GM12891 (cell line): Measurements from ENCODE around the gene ZIC2.

Experiments
- PAX5 ChIP-seq: IDR thresholded peaks from 2 replicates; pipeline ENCODE4 v1.6.1; 2011; ENCODE audit warnings: low read length, moderate library complexity, mild to moderate bottlenecking; ENCODE audit not compliant: insufficient read depth, severe bottlenecking
- POLR2AphosphoS5 ChIP-seq: IDR thresholded peaks from 2 replicates; pipeline ENCODE4 v1.6.1; 2011; ENCODE audit warnings: low read depth, low read length, control low read depth
- SPI1 ChIP-seq: IDR thresholded peaks from 2 replicates; pipeline ENCODE4 v1.6.1; 2011; ENCODE audit warnings: low read depth, low read length, control low read depth
- TAF1 ChIP-seq: IDR thresholded peaks from 2 replicates; pipeline ENCODE4 v1.6.1; 2011; ENCODE audit warnings: low read depth, low read length, control low read depth

GRCh38 chr13:99948411-99948810 lies 33.2 kb upstream of the ZIC2 start:
- TF ChIP-seq PAX5 (no peak), TAF1 (no peak), POLR2AphosphoS5 (no peak), SPI1 (no peak)
